H1 (cell line): ENCODE measurements around the gene ACSM2B. TPM values are rescaled to one million over a fixed set of nuclear protein-coding genes. Genes with fewer than 3 reads are reported as not detected.

Experiments used
- E2F6 ChIP-seq: IDR thresholded peaks from 2 replicates; pipeline ENCODE4 v1.6.1; 2012; ENCODE audit warnings: inconsistent platforms
- RFX5 ChIP-seq: IDR thresholded peaks from 2 replicates; pipeline ENCODE4 v1.6.1; 2011; ENCODE audit warnings: low read depth, low read length, improper control_type of control experiment, borderline replicate concordance
- SP4 ChIP-seq: IDR thresholded peaks from 2 replicates; pipeline ENCODE4 v1.6.1; 2012; ENCODE audit warnings: low read length, inconsistent platforms
- polyA plus RNA-seq, 7 experiments: library from polyadenylated mRNA; depleted of rRNA in 3 of 7; stranded (reverse) in 5 of 7; unstranded in 2 of 7; fragments of >200 nt in 5 of 7; fragments of 200-250 nt in 2 of 7; gene quantifications; 1 replicate in 5 of 7; 2 replicates in 1 of 7; 4 replicates in 1 of 7; pipeline versions ENCODE4 v1.2.1 to v1.2.3, GENCODE V29; 2011 to 2013; ENCODE audit warnings: missing spikeins in 2 of 7, mixed read lengths in 2 of 7
- total RNA-seq: library from RNA; stranded (reverse); fragmentation: NEBNext Ultra II Directional; extraction: Animal tissue kit (Norgen Biotek cat#: 25700); gene quantifications from 2 replicates; pipeline ENCODE4 v1.2.1, GENCODE V29; 2021

The ACSM2B gene
- total and polyA plus RNA-seq, 2 of the 8 experiments (the other 6 are each of a cell fraction or from before 2014, with no cell fraction given) = not detected

- TF ChIP-seq E2F6 (no peak), RFX5 (no peak), SP4 (no peak)
Measured at GRCh38 chr16:20620003-20620402, 43.8 kb upstream of the ACSM2B start (continued).
